HG02885 (cell line): ENCODE measurements around the gene MTMR12.
A peak's percentile ranks its signal among the peaks of the same experiment; 100 is the strongest.
"Not testable (repeated sequence)": the region's sequence is repeated elsewhere in the genome, so short reads cannot be mapped to it uniquely, and the experiment has no call there.

ENCODE experiments used
- ATAC-seq: cut with Tn5 transposase; IDR thresholded peaks from one replicate; pipeline ENCODE4 v1.9.1; 2021; ENCODE audit warnings: mild to moderate bottlenecking; ENCODE audit not compliant: unreplicated experiment, poor library complexity

The MTMR12 gene

DNA sequence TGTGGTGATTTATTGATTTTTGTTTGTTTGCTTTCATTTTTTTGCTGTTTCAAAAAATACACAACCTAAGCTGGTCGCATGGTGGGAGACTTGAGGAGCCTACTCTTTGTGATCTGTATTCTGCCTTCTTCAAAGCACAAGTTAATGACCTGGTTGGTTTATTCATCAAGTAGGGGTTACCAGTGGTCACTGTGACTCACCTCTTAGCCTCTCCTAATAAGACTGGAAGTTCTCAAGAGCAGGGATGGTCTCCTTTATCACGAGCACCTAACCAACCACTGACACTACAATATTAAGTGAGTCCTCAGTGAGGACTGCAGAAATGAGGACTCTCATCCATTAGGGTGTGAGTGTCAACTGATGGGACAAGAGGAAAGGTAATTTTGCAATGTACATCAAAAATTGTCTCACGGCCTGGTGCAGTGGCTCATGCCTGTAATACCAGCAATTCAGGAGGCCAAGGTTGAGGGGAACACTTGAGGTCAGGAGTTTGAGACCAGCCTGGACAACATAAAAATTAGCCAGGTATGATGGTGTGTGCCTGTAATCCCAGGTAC is 13.6 kb upstream of the MTMR12 start:
- no peak for ATAC-seq

DNA sequence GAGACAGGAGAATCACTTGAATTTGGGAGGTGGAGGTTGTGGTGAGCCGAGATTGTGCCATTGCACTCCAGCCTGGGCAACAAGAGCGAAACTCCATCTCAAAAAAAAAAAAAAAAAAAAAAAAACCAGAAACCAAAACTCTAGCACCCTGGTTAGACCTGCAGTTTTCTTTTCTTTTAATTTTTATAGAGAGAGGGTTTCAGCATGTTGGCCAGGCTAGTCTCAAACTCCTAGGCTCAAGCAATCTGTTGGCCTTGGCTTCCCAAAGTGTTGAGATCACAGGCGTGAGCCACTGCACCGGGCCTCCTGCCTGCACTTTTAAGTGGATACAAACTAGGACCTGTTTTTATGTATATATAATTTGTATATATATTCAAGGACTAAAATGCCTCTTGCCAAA is 12.9 kb upstream of the MTMR12 start:
- no peak for ATAC-seq

DNA sequence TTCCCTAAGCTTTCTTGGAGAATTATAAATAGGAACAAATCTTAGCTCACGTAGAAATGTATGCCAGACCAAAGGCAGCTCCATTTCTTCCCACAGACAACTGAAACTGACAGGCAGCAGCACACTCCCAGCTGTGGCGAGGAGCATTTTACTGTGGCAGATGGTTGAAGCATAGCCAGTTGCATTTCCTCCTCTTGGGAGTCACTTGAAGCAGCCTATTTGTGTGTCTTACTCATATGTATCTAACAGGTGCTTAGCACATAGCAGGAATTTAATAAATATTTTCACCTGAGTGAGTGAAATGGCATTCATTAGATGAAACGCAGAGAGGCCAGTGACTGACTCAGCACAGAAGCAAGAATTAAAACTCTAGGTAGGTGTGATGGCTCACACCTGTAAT is 12.3 kb upstream of the MTMR12 start:
- peak; percentile 67 for ATAC-seq

DNA sequence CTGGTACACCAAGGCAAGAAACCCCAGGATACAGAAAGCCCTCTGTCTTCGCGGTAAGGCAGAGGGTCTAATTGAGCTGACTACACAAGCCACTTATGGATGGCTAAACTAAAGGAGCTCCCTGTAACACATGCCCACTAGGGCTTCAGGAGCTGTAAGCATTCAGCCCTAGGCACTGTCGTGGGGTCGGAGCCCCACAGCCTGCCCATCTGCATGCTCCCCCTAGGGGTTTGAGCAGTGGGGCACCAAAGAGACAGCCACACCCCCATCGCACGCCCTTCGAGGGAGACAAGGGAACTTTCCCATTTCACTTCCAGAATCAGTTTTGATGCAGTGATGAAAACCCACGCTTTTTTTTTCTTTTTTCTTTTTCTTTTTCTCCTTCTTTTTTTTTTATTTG is 11.0 kb upstream of the MTMR12 start:
- no peak for ATAC-seq

DNA sequence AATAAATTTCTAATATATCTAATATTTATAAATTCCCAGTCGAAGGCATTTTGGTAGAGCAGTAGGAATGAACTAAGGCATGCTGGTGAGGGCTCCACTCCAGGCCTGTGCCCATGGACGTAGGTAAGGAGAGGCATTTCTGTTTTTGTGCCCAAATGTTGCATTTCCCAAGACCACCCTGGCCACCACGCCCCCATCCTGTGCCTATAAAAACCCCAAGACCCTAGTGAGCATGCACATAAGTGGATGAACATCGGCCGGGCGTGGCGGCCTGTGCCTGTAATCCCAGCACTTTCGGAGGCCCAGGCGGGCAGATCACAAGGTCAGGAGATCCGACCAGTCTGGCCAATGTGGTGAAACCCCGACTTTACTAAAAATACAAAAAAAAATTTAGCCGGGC is 10.1 kb upstream of the MTMR12 start:
- no peak for ATAC-seq

DNA sequence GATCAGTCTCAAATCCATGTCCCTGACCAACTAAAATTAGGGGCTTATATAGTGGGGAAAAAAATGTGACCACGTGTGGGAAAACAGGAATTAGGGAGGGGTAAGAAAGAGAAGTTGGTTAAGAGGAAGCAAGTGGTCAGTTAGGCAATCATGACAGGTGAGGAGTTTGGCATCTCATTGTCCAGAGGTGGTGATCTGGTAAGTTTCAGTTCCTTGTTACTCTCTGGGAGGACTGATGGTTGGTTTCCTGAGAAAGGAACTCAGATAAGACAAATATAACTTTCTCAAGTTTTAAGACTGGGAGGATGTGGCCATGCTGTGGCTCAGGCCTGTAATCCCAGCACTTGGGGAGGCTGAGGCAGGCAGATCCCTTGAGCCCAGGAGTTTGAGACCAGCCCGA is 9.0 kb upstream of the MTMR12 start:
- ATAC-seq: not testable (repeated sequence)

DNA sequence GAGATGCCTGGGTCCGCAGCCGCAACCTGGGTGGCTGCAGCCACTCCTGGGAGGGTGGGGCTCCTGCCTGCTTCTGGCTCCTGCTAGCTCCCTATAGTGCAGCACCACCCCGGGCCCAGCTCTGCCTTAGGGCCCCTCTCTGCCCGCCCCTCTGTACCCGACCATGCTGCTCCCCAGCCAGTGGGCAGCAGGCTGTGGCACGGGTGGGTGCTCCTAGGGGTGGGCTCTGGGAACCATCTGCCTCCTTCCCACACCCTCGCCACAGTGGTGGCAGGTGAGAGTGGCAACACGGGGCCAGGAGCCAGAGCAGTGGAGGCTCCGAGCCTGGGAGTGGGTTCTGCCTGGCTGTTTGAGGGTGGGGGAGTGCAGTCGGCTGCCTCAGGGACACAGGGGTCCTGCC is 7.8 kb upstream of the MTMR12 start:
- no peak for ATAC-seq

DNA sequence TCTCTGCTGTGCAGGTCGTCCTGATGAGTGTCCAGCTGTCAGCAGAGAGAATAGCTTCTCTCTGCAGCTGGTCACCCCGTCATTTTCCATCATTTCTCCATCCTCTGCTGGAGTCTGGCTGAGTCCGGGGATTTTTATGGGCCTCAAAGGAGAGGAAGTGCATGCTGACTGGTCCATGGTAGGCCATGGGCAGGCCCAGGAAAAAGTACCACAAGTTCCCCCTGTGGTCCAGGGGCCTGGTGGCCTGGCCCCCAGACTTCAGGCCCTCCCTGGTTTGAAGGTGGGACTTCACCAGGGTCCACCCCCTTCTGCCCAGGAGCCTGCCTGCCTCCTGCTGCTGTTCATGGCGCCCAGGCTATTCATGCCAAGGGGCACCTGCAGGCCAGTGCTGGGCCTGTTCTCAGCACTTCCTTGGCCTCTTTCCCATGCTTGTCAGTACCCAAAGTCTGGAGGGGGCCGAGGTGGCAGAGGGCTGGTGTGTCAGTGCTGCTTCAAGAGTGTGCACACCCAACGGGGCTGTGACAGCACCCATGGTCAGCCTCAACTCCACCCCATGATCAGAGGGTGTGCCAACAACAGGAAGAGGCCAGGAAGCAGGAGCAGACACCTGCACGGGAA is 7.3 kb upstream of the MTMR12 start:
- ATAC-seq: no peak

DNA sequence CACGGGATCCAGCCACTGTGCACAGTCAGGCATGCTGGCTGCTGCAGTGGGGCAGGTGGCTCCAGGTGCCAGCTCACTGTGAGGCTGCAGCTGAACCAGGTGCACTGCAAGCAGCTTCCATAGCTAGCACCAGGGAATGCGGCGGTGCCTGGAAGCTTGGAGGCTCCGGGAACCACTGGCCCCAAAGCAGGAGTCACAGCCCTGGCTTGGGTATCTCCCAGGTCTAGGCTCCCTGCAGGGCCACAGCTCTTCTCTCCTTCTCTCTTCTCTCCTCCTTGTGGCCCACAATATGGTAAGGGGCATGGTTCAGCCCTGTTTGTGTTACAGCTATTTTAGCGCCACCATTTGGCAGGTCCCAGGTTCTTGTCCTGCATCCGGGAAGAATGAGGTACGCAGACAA is 6.7 kb upstream of the MTMR12 start:
- no peak for ATAC-seq

DNA sequence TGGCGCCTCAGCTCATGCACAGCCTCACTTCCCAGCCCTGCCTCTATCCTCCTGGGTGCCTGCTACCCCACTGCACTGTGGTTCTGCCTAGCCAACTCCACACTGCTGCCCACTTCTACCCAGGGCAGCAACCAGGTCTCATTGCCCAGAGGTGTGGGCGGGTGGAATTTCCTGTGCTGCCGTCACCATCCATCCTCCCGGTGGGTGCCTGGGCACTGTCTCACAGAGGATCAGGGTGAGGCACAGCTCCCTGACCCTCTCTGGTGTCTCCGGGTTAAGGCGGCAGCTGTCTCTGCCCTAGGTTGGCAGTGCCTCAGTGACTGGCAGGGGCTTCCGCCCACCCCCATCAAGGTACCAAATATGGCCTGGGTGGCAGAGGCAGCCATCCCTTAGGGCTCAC is 4.3 kb upstream of the MTMR12 start:
- ATAC-seq: no peak

DNA sequence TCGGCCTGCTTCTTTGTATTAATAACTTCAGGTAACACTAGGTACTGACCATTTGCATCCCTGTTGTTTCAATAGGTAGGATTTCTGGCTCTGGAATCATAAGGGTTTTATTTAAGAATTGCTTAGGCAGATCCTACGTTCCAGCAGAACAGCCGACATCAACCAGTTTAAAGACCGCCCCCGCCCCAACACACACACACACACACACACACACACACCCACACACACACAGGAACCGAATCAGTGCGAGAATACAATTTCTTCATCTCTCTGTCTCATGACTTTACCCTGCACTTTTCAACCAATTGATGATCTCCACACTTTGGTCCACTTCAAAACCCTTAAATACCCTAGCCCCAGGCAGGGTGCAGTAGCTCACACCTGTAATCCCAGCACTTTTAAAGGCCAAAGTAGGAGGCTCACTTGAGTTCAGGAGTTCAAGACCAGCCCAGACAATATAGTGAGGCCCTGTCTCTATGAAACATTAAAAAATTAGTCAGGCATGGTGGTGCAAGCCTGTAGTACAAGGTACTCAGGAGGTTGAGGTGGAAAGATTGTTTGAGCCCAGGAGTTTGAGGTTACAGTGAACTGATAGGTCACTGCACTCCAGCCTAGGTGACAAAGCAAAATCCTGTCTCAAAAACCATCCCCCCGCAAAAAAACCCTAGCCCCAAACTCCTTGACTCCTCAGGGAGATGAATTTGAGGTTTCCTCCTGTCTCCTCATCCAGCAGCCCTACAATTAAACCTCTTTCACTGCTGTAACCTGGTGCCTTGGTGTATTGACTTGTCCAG is 2.7 kb upstream of the MTMR12 start:
- no peak for ATAC-seq

DNA sequence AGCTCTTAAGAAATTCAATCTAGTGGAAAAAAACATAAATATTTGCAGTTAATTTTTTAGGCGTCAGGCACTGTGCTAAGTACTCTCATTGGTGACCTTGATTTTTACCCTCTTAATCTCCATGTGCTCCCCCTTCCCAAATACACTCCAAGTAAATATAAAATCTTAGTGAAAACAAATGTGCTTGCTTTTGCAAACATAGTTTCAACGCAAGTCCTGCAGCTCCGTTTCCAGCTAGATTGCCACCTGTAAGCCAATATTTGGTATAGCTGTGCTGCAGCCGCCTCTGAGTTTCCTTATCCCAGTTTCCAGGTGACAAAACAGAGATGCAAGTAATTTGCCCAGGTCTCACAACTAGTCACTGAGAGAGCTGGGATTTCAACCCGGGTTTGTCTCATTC is 1.9 kb upstream of the MTMR12 start:
- no peak for ATAC-seq

DNA sequence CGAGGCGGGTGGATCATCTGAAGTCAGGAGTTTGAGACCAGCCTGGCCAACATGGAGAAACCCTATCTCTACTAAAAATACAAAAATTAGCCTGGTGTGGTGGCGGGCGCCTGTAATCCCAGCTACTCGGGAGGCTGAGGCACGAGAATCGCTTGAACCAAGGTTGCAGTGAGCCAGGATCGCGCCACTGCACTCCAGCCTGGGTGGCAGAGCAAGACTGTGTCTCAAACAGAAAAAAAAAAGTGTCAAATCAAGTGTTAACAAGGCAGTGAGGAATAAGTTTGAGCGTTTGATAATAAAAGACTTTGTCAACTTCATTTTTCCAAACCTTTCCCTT is 1.4 kb upstream of the MTMR12 start:
- ATAC-seq: not testable (repeated sequence)

DNA sequence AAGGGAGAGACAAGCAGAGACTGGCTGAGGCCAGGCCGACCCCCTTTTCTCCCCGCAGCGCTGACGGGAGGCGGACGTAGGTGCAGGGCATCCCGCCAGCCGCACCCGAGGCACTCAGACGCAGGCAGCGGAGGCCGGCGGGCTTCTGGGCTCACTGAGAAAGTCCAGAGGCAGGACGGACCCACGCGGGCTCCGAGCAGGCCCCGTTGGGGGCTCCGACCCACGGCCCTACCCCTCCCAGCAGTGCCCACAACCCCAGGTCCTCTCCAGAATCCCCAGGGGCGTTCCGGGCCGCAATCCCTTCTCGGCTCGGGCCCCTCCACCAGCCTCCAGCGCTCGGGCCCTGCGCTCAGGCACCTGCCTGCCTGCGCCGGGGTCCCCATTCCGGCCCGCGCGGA is 543 bp downstream of the MTMR12 start:
- ATAC-seq: peak; percentile 28

DNA sequence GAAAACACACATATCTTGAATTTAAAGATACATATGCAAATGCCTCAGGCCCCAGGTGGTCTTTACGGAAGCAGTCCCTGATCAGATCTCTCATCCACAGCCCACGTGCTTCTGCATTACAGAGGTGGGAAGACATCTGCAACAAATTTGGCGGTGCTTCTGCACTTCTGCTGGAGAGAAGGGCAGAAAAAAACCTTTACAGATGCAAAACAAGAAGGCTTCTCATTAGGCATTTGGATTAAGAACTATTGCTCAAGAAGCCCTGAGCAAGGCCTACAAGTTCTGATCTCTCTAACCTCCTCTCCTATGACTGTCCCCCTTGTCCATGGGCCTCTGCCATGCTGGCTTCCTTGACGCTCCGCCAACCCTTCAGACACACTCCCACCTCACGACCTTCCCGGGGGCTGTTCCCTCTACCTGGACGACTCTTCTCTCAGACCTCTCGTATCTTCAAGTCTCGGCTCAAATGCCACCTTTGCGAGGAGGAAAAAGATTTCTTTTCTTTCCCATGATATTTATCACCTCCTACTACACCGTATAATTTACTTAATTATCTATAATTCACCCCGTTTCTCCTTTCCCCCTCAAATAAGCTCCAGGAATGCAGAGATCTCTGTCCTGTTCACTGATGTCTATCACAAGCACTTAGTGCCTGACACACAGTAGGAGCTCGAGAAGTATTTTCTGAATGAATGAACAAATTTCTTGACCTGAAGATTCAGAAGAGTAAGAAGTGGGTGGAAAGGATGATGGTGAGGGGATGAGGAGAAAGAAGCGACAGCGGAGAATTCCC is 1.1 kb downstream of the MTMR12 start:
- no peak for ATAC-seq

DNA sequence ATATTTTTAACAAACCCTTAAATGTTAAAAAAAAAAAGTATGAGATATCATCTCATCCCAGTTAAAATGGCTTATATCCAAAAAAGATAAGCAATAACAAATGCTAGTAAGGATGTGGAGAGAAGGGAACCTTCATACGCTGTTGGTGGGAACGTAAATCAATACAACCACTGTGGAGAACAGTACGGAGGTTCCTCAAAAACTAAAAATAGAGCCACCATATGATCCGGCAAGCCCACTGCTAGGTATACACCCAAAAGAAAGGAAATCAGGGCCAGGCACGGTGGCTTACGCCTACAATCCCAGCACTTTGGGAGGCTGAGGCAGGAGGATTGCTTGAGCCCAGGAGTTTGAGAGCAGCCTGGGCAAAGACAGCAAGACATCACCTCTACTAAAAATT is 3.0 kb downstream of the MTMR12 start:
- ATAC-seq: no peak

DNA sequence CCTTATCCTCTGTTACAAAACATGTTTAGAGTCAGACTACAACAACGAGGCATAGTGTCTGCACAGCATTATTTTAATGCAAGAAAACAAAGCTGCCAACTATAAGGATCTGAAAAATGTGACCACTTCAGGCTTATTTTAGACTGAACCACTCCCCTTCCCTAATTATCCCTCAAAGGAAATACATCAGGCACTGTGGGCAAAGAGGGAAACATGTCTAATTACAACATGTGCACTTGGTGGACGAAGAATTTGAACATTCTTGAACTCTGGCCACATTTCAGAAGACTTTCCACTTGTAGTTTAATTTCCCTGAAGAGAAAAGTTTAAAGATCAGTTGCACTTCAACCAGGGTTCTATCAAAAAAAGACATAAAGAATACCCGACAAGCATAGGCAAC is 3.8 kb downstream of the MTMR12 start:
- ATAC-seq: no peak

DNA sequence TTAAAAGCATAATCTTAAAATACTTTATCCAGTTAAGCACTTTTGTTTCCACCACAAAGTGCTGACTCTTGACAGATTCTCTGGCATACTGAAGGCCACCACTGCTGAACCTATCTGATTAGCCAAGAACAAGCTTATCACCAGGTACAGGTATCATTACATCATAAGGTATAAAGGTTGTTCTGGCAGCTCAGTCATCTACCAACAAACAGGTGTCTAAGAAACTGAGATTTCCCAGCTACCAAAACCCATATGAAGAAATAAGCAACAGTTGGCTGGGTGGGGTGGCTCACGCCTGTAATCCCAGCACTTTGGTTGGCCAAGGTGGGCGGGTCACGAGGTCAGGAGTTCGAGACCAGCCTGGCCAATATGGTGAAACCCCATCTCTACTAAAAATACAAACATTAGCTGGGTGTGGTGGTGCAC is 5.0 kb downstream of the MTMR12 start:
- ATAC-seq: no peak

DNA sequence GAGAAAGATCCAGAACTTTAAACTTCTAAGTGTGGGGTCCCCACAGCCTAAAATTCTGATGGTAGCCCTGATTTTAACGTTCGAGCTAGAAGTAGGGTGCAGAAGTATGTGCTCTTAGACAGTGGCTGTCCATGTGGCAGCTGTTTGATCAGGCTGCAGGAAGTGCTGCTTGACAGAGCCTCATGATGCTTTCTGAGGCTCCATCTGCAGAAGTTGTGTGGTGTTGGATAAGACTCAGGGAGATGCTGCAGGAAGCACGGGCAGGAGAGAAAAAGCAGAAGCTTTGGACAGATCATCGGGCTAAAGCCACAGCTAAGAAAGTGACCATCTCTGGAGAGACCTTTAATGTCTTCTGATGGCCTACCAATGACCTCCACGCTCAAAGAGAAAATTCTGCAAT is 8.1 kb downstream of the MTMR12 start:
- ATAC-seq: no peak

DNA sequence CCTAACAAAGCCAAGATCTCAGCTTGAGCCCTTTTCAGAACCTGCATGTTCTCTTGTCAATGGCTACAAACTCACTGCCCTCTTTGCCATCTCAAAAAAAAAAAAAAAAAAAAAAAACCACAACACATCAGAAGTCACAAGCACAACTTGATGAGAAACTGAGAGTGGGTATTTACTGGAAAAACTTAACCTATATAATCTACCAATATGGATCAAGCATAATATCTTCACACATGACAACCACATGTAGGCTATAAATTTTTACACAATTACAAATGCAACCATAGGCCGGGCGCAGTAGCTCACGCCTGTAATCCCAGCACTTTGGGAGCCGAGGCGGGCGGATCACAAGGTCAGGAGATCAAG is 9.0 kb downstream of the MTMR12 start:
- no peak for ATAC-seq
